ENCODE measurements around the gene NOL6. TPM values are rescaled to one million over a fixed set of nuclear protein-coding genes. Genes with fewer than 3 reads are reported as not detected.

NOL6 gene
- total and polyA plus RNA-seq, 2 of the 8 experiments (the other 6 are each of a cell fraction or from before 2014, with no cell fraction given): 44.0 to 55.0 TPM

DNA sequence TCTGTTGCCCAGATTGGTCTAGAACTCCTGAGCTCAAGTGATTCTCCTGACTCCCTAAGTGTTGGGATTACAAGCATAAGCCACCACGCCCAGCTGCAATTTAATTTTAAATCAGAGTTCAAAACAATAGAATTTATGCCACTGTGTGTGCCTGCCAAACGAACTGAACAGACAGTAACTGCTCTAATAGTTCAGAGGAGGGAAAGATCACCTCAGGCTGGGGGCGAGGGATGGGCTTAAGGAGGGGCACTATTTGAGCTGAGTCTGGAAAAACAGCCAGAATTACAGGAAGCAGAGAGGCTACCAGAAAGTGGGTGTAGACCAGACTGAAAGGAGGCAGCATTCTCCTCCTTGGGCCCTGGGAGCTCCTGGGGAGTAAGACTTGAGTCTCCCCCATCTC lies 12.2 kb downstream of the NOL6 start (continued):
- TF ChIP-seq TCF12 (IDR thresholded peaks at IDR 0.05; ENCODE audit: low read depth, low read length) (no peak), SIN3A (conservative IDR thresholded peaks at IDR 0.05 in 1 of 2, IDR thresholded peaks at IDR 0.05 in 1 of 2; ENCODE audit: low read depth in 1 of 2, low read length in 2 of 2) (no peak), SP2 (IDR thresholded peaks at IDR 0.05; ENCODE audit: low read length) (no peak), NRF1 (IDR thresholded peaks at IDR 0.05; ENCODE audit: low read depth, low read length) (no peak)
